Activated B cell treated with CpG ODN at 0.5 μM for 24 hours (primary cell): Measurements from ENCODE around the gene TNFRSF18. TPM values are rescaled to one million over a fixed set of nuclear protein-coding genes. Genes with fewer than 3 reads are reported as not detected.

Experiments used
- ATAC-seq: fragments of 200-7000 bp; cut with Tn5 transposase; one replicate; pipeline ENCODE4 v1.10.0; 2021; ENCODE audit warnings: low read depth, mild to moderate bottlenecking, moderate library complexity
- CTCF ChIA-PET: fragments of 350-600 bp; sonication (Branson Sonifier 250); formaldehyde crosslinking; loops from one replicate; lab custom pipeline; 2021; ENCODE audit warnings: antibody characterized with exemption; lab: Charles Lee
- POLR2A ChIA-PET: fragments of 350-600 bp; sonication (Branson Sonifier 250); formaldehyde crosslinking; loops from one replicate; lab custom pipeline; 2021; ENCODE audit warnings: antibody characterized with exemption; lab: Charles Lee
- DNase-seq: peaks from one replicate; pipeline ENCODE4 v3.0.0; 2022
- H3K27ac Mint-ChIP-seq: one replicate; pipeline ENCODE4 v1.8.0; 2020; ENCODE audit warnings: mixed read lengths
- H3K27me3 Mint-ChIP-seq: one replicate; pipeline ENCODE4 v1.8.0; 2021; ENCODE audit warnings: mixed read lengths
- H3K36me3 Mint-ChIP-seq: one replicate; pipeline ENCODE4 v1.8.0; 2021; ENCODE audit warnings: low read depth, mixed read lengths
- H3K4me1 Mint-ChIP-seq: one replicate; pipeline ENCODE4 v1.8.0; 2021; ENCODE audit warnings: mixed read lengths
- H3K4me3 Mint-ChIP-seq: one replicate; pipeline ENCODE4 v1.8.0; 2020; ENCODE audit warnings: mild to moderate bottlenecking, mixed read lengths
- H3K9me3 Mint-ChIP-seq: one replicate; pipeline ENCODE4 v1.8.0; 2020; ENCODE audit warnings: mixed read lengths
- intact Hi-C: fragments of 100-400 bp; cut with micrococcal nuclease; formaldehyde crosslinking; loops from one replicate; pipeline ENCODE4 v1.15.1; 2024
- total RNA-seq: library from RNA; stranded (reverse); gene quantifications from 2 replicates; pipeline ENCODE4 v1.2.3, GENCODE V29; 2022
- TF ChIP-seq, protein P1 (sequence below): fragments of 200-600 bp; IDR thresholded peaks from one replicate; pipeline ENCODE4 v1.8.0; 2022; ENCODE audit warnings: antibody characterized with exemption, mild to moderate bottlenecking

Gene TNFRSF18
- total RNA-seq, 1 donor from 2014 or later, result 37.5 TPM

- TF ChIP-seq, protein P1, sequence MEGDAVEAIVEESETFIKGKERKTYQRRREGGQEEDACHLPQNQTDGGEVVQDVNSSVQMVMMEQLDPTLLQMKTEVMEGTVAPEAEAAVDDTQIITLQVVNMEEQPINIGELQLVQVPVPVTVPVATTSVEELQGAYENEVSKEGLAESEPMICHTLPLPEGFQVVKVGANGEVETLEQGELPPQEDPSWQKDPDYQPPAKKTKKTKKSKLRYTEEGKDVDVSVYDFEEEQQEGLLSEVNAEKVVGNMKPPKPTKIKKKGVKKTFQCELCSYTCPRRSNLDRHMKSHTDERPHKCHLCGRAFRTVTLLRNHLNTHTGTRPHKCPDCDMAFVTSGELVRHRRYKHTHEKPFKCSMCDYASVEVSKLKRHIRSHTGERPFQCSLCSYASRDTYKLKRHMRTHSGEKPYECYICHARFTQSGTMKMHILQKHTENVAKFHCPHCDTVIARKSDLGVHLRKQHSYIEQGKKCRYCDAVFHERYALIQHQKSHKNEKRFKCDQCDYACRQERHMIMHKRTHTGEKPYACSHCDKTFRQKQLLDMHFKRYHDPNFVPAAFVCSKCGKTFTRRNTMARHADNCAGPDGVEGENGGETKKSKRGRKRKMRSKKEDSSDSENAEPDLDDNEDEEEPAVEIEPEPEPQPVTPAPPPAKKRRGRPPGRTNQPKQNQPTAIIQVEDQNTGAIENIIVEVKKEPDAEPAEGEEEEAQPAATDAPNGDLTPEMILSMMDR, result no peak
- no peaks in the 10 kb centered on the region for H3K9me3 Mint-ChIP-seq
- peaks cover 18% of the 10 kb centered on the region for H3K36me3 Mint-ChIP-seq
- H3K4me1 Mint-ChIP-seq, result peaks cover 28% of the 10 kb centered on the region
- peak; percentile 66 for ATAC-seq
- H3K4me3 Mint-ChIP-seq, result peak overlapping the region; percentile 32
- POLR2A ChIA-PET, result interaction anchor here (0.9 to 1.5 kb wide), 2 partner anchors 100 to 116 kb away, joined by 3 to 6 read pairs; no protein-coding TSS in a partner anchor
- H3K27ac Mint-ChIP-seq, result no peak overlapping the region
- no peaks in the 10 kb centered on the region for H3K27me3 Mint-ChIP-seq
- intact Hi-C loops, result no loop called here
- CTCF ChIA-PET, result interaction anchor here (2.1 kb wide), 1 partner anchor 116 kb away, joined by 12 read pairs; no protein-coding TSS in a partner anchor
- DNase-seq, result no peak
Observed at GRCh38 chr1:1237874-1238701, 31.7 kb upstream of the TNFRSF18 start.

- peaks cover 30% of the 10 kb centered on the region for H3K4me1 Mint-ChIP-seq
- H3K27ac Mint-ChIP-seq, result no peak overlapping the region
- ChIA-PET POLR2A (interaction anchor here (1.5 kb wide), 1 partner anchor 115 kb away, joined by 6 read pairs; no protein-coding TSS in a partner anchor), CTCF (interaction anchor here (2.1 kb wide), 1 partner anchor 115 kb away, joined by 12 read pairs; no protein-coding TSS in a partner anchor)
- H3K36me3 Mint-ChIP-seq, result peaks cover 18% of the 10 kb centered on the region
- no peaks in the 10 kb centered on the region for H3K9me3 Mint-ChIP-seq
- peak overlapping the region; percentile 32 for H3K4me3 Mint-ChIP-seq
- no peak for DNase-seq
- intact Hi-C loops, result no loop called here
- H3K27me3 Mint-ChIP-seq, result no peaks in the 10 kb centered on the region
- no peak for ATAC-seq
- TF ChIP-seq, protein P1, result no peak
Observed at GRCh38 chr1:1236945-1237873, 30.8 kb upstream of the TNFRSF18 start.

DNA sequence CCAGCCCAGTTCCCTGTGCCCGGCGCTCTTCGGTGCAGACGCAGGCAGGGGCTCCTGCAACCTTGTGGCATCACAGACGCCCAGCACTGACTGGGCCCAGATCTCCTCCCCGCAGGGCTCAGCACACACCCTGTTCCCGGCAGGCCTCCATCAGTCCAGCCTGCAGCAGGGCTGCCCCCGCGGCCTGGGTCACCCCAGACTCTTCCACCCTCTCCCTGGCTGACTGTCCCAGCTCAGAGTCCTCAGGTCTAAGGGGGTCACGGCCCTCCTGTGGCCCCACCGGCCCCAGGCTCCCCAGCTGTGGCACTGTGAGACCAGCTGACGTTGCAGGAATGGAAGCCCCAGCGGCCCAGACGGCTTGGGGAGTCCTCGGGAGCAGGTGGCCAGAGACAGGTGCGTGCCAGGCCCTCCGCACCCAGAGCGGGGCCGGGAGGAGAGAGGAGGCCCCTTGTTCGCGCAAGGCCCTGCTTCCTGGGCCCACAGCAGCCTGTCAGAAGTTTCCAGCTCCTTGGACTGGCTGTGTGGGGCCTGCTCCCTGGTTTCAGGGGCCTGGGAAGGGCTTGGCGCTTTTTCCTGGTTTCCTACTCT is 29.9 kb upstream of the TNFRSF18 start:
- no peak overlapping the region for H3K27ac Mint-ChIP-seq
- ChIA-PET POLR2A (interaction anchor here (0.7 kb wide), 1 partner anchor 65 kb away, joined by 3 read pairs; no protein-coding TSS in a partner anchor), CTCF (no interaction called here)
- TF ChIP-seq, protein P1, result no peak
- no peaks in the 10 kb centered on the region for H3K27me3 Mint-ChIP-seq
- H3K4me3 Mint-ChIP-seq, result no peak overlapping the region
- no peaks in the 10 kb centered on the region for H3K9me3 Mint-ChIP-seq
- intact Hi-C loops, result no loop called here
- peaks cover 19% of the 10 kb centered on the region for H3K36me3 Mint-ChIP-seq
- ATAC-seq (no peak), DNase-seq (no peak)
- H3K4me1 Mint-ChIP-seq, result peaks cover 30% of the 10 kb centered on the region

GRCh38 chr1:1235016-1235744 is 28.8 kb upstream of the TNFRSF18 start:
- H3K9me3 Mint-ChIP-seq, result no peaks in the 10 kb centered on the region
- CTCF ChIA-PET, result no interaction called here
- no peak for DNase-seq
- no peak overlapping the region for H3K27ac Mint-ChIP-seq
- intact Hi-C loops, result no loop called here
- POLR2A ChIA-PET, result interaction anchor here (0.6 to 0.7 kb wide), 2 partner anchors 35 to 64 kb away, joined by 3 to 8 read pairs; no protein-coding TSS in a partner anchor
- no peak overlapping the region for H3K4me3 Mint-ChIP-seq
- H3K27me3 Mint-ChIP-seq, result no peaks in the 10 kb centered on the region
- TF ChIP-seq, protein P1, result no peak
- peaks cover 39% of the 10 kb centered on the region for H3K4me1 Mint-ChIP-seq
- H3K36me3 Mint-ChIP-seq, result peaks cover 21% of the 10 kb centered on the region
- no peak for ATAC-seq
